Spinal cord (tissue), 10 donors: ENCODE data around the gene FANCC. TPM values are rescaled to one million over a fixed set of nuclear protein-coding genes. Genes with fewer than 3 reads are reported as not detected.
"Not testable (repeated sequence)": the region's sequence is repeated elsewhere in the genome, so short reads cannot be mapped to it uniquely, and the experiment has no call there.

ENCODE experiments used
- DNase-seq, 6 donors: peaks; one replicate each; pipeline versions ENCODE4 v3.0.0 to v3.0.0-alpha.2; 2013 to 2015; ENCODE audit warnings: low spot score in 6 of 6, low read depth in 4 of 6
- H3K27ac ChIP-seq: one replicate; pipeline ENCODE4 v1.5.1; 2013; ENCODE audit warnings: low read depth, low read length, control low read depth
- H3K27me3 ChIP-seq: one replicate; pipeline ENCODE4 v1.6.1; 2013; ENCODE audit warnings: low read length; ENCODE audit not compliant: control insufficient read depth, insufficient read depth
- H3K36me3 ChIP-seq: one replicate; pipeline ENCODE4 v1.6.1; 2013; ENCODE audit warnings: low read length; ENCODE audit not compliant: control insufficient read depth, insufficient read depth
- H3K4me1 ChIP-seq: one replicate; pipeline ENCODE4 v1.6.1; 2013; ENCODE audit warnings: low read length; ENCODE audit not compliant: control insufficient read depth, insufficient read depth
- H3K4me3 ChIP-seq: one replicate; pipeline ENCODE4 v1.5.1; 2013; ENCODE audit warnings: low read depth, low read length, control low read depth
- H3K9me3 ChIP-seq: one replicate; pipeline ENCODE4 v1.6.1; 2013; ENCODE audit warnings: low read length; ENCODE audit not compliant: control insufficient read depth, insufficient read depth
- WGBS: methylation state at CpG from one replicate; pipeline ENCODE4 v1.1.5; 2013; ENCODE audit warnings: missing lambda C conversion rate; ENCODE audit not compliant: insufficient coverage; 5-methylcytosine and 5-hydroxymethylcytosine counted together
- polyA plus RNA-seq, 2 donors: library from polyadenylated mRNA; unstranded; fragments of 120-200 nt; gene quantifications; one replicate each; pipeline ENCODE4 v1.2.1, GENCODE V29; 2013; ENCODE audit not compliant: insufficient read length in 2 of 2
- total RNA-seq, 2 donors: library from RNA; depleted of rRNA in 1 of 2; stranded (reverse); fragments of 120-200 nt in 1 of 2; fragments of >200 nt in 1 of 2; gene quantifications; one replicate each; pipeline versions ENCODE4 v1.2.3 to v1.2.4, GENCODE V29; 2013 to 2014
- donor health status: healthy.

The FANCC gene
- total and polyA plus RNA-seq, 4 donors, result 14.1 to 16.6 (median 15.3) TPM

- Histone ChIP-seq H3K4me1 (no peaks in the 10 kb centered on the region), H3K27me3 (no peaks in the 10 kb centered on the region), H3K36me3 (no peaks in the 10 kb centered on the region), H3K4me3 (no peak overlapping the region), H3K27ac (no peak overlapping the region), H3K9me3 (peaks cover 5% of the 10 kb centered on the region)
- DNase-seq, result no peak
- no CpG with 5 or more reads among the region's 2 CpGs for WGBS
These were observed 15.9 kb upstream of the FANCC start for GRCh38 chr9:95333426-95333825.

GRCh38 chr9:95332860-95333259 is 15.4 kb upstream of the FANCC start:
- Histone ChIP-seq H3K4me3 (no peak overlapping the region), H3K36me3 (no peaks in the 10 kb centered on the region), H3K9me3 (peaks cover 4% of the 10 kb centered on the region), H3K27ac (no peak overlapping the region), H3K27me3 (no peaks in the 10 kb centered on the region), H3K4me1 (no peaks in the 10 kb centered on the region)
- no peak for DNase-seq
- 89% methylated on average over 2 of the region's 2 CpGs for WGBS

GRCh38 chr9:95330720-95331404 is 13.4 kb upstream of the FANCC start:
- WGBS, result 94% methylated on average over 3 of the region's 5 CpGs

GRCh38 chr9:95329061-95329460 is 11.6 kb upstream of the FANCC start:
- not testable (repeated sequence) for H3K27ac ChIP-seq, H3K4me1 ChIP-seq, DNase-seq, H3K27me3 ChIP-seq, H3K9me3 ChIP-seq, H3K36me3 ChIP-seq, H3K4me3 ChIP-seq
- WGBS, result 93% methylated on average over 5 of the region's 6 CpGs

More at GRCh38 chr9:95330720-95331404, 13.4 kb upstream of the FANCC start:
- H3K27me3 ChIP-seq, result no peaks in the 10 kb centered on the region
- H3K9me3 ChIP-seq, result no peaks in the 10 kb centered on the region
- H3K27ac ChIP-seq, result no peak overlapping the region
- no peak overlapping the region for H3K4me3 ChIP-seq
- H3K36me3 ChIP-seq, result no peaks in the 10 kb centered on the region
- no peaks in the 10 kb centered on the region for H3K4me1 ChIP-seq
- no peak for DNase-seq

GRCh38 chr9:95327239-95327865 is 9.8 kb upstream of the FANCC start:
- no peaks in the 10 kb centered on the region for H3K36me3 ChIP-seq
- no peak overlapping the region for H3K27ac ChIP-seq

GRCh38 chr9:95325221-95325620 is 7.7 kb upstream of the FANCC start:
- H3K4me3 ChIP-seq, result no peak overlapping the region
- no peak overlapping the region for H3K27ac ChIP-seq
- no CpG with 5 or more reads among the region's 1 CpG for WGBS
- no peaks in the 10 kb centered on the region for H3K27me3 ChIP-seq
- H3K9me3 ChIP-seq, result peaks cover 2% of the 10 kb centered on the region
- H3K36me3 ChIP-seq, result no peaks in the 10 kb centered on the region
- H3K4me1 ChIP-seq, result no peaks in the 10 kb centered on the region
- no peak for DNase-seq

More at GRCh38 chr9:95327239-95327865, 9.8 kb upstream of the FANCC start:
- WGBS, result no CpG with 5 or more reads among the region's 1 CpG
- H3K4me3 ChIP-seq, result no peak overlapping the region
- H3K27me3 ChIP-seq, result no peaks in the 10 kb centered on the region
- H3K4me1 ChIP-seq, result no peaks in the 10 kb centered on the region
- no peak for DNase-seq
- H3K9me3 ChIP-seq, result peaks cover 2% of the 10 kb centered on the region

GRCh38 chr9:95317893-95318211 is 343 bp upstream of the FANCC start:
- H3K27me3 ChIP-seq, result no peaks in the 10 kb centered on the region
- H3K27ac ChIP-seq, result peak overlapping the region; percentile 99
- peak overlapping the region; percentile 97 for H3K4me3 ChIP-seq
- H3K36me3 ChIP-seq, result peaks cover 3% of the 10 kb centered on the region
- WGBS, result 0% methylated on average over 3 of the region's 10 CpGs
- DNase-seq, result no peak
- H3K4me1 ChIP-seq, result no peaks in the 10 kb centered on the region
- H3K9me3 ChIP-seq, result no peaks in the 10 kb centered on the region

- peak in 5 of 6 donors; percentile 19 to 85 (median 29) for DNase-seq
- peaks cover 3% of the 10 kb centered on the region for H3K36me3 ChIP-seq
- 0% methylated on average over 21 of the region's 22 CpGs for WGBS
These were observed 753 bp downstream of the FANCC start for GRCh38 chr9:95316794-95317118.

GRCh38 chr9:95316274-95316673 is 1.2 kb downstream of the FANCC start:
- H3K36me3 ChIP-seq, result peaks cover 3% of the 10 kb centered on the region
- no peaks in the 10 kb centered on the region for H3K9me3 ChIP-seq
- H3K27ac ChIP-seq, result peak overlapping the region; percentile 99
- DNase-seq, result no peak
- no peaks in the 10 kb centered on the region for H3K27me3 ChIP-seq
- peak overlapping the region; percentile 97 for H3K4me3 ChIP-seq
- WGBS, result 0% methylated on average over 1 of the region's 3 CpGs
- no peaks in the 10 kb centered on the region for H3K4me1 ChIP-seq

More at GRCh38 chr9:95316794-95317118, 753 bp downstream of the FANCC start:
- no peaks in the 10 kb centered on the region for H3K4me1 ChIP-seq
- H3K27me3 ChIP-seq, result no peaks in the 10 kb centered on the region
- H3K27ac ChIP-seq, result peak overlapping the region; percentile 99
- H3K9me3 ChIP-seq, result no peaks in the 10 kb centered on the region
- H3K4me3 ChIP-seq, result peak overlapping the region; percentile 97

- Histone ChIP-seq H3K9me3 (no peaks in the 10 kb centered on the region), H3K27me3 (no peaks in the 10 kb centered on the region), H3K36me3 (peaks cover 3% of the 10 kb centered on the region), H3K4me3 (no peak overlapping the region), H3K4me1 (no peaks in the 10 kb centered on the region), H3K27ac (no peak overlapping the region)
- WGBS, result 94% methylated on average over 12 of the region's 12 CpGs
- no peak for DNase-seq
These were observed 2.3 kb downstream of the FANCC start for GRCh38 chr9:95315108-95315746.
